ENCODE data around the gene LAMA2.

DNA sequence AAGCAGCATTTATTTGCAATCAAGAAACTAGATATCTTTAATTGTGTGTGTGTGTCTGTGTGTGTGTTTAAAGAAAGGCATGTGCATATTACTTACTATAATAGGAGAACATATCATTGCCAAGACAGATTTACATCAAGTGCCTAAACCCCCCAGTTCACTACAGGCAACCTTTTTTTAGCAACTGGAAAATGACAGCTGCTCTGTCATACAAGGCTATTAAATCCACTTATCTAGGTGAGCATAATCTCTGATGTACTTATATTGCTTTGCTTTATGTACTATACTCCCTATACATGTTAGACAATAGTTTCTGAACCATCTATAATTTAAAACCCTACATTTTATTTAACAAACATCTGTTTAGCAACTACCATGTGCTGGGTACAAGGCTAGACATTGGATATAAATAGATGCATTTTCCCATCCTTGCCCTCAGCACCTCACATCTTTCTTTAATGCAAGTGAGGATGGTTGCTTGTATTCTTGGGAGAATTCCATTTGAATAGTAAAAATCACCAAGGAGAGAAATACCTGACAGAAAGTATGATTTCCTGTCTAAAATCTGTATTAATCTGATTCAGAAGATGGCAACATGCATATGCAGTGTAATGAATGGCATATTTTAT is 398.3 kb downstream of the LAMA2 start:
- TF ChIP-seq, protein P1, sequence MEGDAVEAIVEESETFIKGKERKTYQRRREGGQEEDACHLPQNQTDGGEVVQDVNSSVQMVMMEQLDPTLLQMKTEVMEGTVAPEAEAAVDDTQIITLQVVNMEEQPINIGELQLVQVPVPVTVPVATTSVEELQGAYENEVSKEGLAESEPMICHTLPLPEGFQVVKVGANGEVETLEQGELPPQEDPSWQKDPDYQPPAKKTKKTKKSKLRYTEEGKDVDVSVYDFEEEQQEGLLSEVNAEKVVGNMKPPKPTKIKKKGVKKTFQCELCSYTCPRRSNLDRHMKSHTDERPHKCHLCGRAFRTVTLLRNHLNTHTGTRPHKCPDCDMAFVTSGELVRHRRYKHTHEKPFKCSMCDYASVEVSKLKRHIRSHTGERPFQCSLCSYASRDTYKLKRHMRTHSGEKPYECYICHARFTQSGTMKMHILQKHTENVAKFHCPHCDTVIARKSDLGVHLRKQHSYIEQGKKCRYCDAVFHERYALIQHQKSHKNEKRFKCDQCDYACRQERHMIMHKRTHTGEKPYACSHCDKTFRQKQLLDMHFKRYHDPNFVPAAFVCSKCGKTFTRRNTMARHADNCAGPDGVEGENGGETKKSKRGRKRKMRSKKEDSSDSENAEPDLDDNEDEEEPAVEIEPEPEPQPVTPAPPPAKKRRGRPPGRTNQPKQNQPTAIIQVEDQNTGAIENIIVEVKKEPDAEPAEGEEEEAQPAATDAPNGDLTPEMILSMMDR (IDR thresholded peaks at IDR 0.05; ENCODE audit: low read length) = no peak
- TF ChIP-seq EZH2phosphoT487 (IDR thresholded peaks at IDR 0.05; ENCODE audit: low read length) = no peak
